C1 segment of cervical spinal cord (tissue), 14 donors: ENCODE results near the gene RMRP.
"Not testable (repeated sequence)": the region's sequence is repeated elsewhere in the genome, so short reads cannot be mapped to it uniquely, and the experiment has no call there.

Experiments
- DNase-seq, 14 donors: peaks; one replicate each; lab custom pipeline; 2025; lab: John Stamatoyannopoulos, UW

Gene RMRP

GRCh38 chr9:35645736-35646135 is 12.1 kb downstream of the RMRP start:
- DNase-seq: not testable (repeated sequence)

DNA sequence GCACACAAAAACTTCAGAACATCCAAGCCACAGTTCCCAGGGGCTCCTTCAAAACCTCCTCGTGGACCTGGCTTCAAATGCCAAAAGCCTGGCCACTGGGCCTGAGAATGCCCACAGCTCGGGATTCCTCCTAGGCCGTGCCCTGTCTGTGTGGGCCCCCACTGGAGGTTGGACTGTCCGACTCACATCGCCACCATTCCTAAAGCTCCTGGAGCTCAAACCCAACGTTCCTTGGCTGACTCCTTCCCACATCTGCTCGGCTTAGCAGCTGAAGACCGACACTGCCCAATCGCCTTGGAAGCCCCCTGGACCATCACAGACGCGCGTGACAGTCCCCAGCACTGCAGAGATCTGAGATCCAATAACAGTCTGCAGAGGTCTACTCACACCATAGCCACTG is 14.8 kb downstream of the RMRP start:
- no peak for DNase-seq

DNA sequence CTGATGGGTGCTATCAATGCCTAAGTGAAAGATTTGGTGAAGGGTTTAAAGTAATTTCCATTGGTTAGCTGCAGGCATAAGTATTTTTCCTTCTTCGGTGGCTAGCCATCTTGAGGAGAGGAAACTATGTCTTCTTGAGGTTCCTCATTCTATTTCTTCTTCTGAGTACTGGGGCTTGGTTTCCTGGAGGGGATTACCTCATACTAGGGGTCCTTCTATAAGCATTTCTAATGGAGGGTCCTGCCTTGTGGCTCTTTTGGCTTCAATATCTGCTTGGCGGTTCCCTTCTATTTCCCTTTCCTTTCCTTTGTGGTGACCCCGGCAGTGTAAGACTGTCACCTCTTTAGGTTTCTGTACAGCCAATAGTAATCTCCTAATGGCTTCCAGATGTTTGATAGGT is 16.3 kb downstream of the RMRP start:
- not testable (repeated sequence) for DNase-seq

DNA sequence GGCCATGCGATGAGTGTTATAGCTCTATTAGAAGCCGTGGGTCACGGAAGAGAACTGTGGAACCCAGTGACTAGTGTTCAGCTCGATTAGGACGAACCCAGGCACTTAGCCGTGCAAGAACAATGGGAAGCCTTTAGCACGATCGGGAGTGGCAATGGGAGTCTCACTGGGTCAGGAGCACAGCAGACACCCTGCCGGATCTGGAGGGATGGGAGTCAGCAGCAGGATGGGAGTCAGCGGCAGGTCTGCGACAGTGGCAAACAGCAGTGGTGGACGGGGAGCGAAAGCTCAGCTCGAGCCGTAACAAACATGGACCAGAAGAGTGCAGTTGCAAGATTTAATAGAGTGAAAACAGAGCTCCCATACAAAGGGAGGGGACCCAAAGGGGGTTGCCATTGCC is 17.4 kb downstream of the RMRP start:
- not testable (repeated sequence) for DNase-seq

DNA sequence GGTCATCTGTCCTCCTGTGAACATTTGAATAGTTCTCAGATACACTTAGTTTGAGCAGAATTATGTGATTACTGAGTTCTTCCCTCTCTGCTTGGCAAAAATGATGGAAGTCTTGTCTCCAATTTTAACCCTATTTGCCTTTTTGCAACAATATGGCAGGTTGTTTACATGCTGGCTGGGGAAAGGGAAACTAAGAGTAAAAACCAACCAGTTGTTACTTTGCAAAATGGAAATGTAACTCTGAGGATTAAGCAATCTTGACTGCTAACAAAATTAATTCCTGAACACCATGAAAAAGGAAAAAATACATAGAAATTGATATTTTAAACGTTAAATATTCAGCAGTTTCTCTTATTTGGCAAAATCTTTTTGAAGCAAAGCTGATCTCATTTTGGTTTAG is 18.2 kb downstream of the RMRP start:
- no peak for DNase-seq

DNA sequence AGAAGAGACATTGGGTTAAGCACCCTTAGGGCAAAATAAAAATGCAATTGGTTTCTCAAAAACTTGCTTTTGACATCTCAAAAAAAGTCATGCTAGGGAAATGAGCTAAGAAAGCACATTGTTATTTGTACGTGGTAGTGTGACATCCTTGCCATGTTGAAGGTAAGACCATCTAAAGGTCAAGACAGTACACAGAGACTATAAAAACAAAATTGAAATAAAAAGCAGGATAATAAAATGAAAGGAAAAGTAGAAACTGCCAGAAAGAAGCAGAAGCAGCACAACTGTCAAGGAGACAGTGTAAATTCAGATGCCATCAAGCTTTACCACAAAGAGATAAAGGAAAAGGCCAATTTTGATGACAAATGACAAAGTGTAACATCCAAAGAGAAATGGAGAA is 18.6 kb downstream of the RMRP start:
- not testable (repeated sequence) for DNase-seq

- not testable (repeated sequence) for DNase-seq
Measured at GRCh38 chr9:35638751-35639150, 19.1 kb downstream of the RMRP start.

GRCh38 chr9:35637427-35637955 is 20.3 kb downstream of the RMRP start:
- not testable (repeated sequence) for DNase-seq

GRCh38 chr9:35636877-35637246 is 21.0 kb downstream of the RMRP start:
- DNase-seq: not testable (repeated sequence)

DNA sequence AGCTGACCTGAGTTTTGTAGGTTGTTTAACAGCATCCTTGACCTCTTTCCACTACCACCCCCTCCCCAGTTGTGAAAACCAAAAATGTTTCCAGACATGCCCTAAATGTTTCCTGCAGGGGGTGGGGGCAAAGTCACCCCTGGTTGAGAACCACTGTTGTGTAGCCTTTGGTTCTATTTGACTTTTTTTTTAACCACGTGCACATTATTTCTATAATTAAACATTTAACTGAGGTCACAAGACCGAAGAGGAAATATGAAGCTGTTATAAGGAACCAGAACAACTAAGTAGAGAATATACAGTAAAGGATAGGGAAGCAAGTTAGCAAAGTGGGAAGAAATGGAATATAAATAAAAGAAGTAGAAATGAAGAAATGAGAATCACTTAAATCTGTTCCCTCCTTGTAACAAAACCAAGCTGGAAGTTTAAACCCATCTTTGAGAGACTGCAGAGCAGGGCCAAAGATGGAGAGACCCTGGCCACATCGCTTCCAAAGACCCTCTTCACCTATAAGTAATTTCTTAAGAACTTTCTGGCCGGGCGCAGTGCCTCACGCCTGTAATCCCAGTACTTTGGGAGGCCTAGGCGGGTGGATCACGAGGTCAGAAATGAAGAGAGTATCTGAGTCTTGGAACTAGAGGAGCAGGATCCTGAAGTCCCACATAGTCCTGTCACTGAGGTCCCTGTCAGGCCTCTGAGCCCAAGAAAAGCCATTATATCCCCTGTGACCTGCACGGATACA is 21.5 kb downstream of the RMRP start:
- DNase-seq: no peak

DNA sequence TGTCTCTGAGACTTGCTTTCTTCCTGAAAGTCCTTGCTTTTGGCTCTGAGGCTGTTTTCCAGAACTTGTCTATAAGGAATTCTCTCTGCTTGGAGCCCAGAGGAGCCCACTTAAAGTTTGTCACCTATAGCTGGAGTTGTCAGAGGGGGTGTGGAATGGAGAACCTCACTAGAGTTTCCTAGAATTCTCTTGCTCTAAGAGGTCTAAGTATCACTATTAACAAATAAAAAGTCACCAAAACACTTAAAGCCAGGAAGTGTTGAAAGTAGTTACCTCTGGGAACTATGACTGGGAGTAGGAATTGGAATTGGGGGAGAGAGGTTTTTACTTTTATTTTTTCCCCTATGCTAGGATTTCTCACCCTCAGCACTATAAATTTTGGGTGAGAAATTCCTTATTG is 22.1 kb downstream of the RMRP start:
- DNase-seq: no peak

GRCh38 chr9:35629597-35629996 is 28.2 kb downstream of the RMRP start:
- DNase-seq: no peak

- no peak for DNase-seq
Measured at GRCh38 chr9:35628389-35628991, 29.3 kb downstream of the RMRP start.

DNA sequence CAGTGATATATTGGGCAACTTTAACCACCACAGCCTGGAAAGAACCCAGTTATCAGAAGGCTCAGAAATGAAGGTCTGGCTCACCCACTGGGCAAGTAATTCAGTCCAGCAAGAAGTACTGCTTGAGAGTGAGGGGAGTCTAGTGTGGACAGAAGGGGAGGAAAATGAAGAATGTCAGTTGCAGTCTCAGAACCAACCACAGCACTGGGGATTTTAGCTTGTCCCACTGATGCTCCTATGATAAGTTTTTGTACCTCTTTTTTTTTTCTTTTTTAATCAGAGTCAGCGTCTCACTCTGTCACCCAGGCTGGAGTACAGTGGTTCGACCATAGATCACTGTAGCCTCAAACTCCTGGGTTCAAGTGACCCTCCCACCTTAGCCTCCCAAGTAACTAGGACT is 30.2 kb downstream of the RMRP start:
- no peak for DNase-seq

- DNase-seq: no peak
Measured at GRCh38 chr9:35619800-35620158, 38.0 kb downstream of the RMRP start.

- DNase-seq: no peak
Measured at GRCh38 chr9:35618854-35619799, 38.7 kb downstream of the RMRP start.

GRCh38 chr9:35618325-35618727 is 39.5 kb downstream of the RMRP start, which contains the start of gene CD72:
Gene CD72, minus strand, starts transcription at chr9:35618413. Its CDS starts 110 bp downstream, at chr9:35618303.
- DNase-seq: peak in 2 of 14 donors; percentile 10 to 68

DNA sequence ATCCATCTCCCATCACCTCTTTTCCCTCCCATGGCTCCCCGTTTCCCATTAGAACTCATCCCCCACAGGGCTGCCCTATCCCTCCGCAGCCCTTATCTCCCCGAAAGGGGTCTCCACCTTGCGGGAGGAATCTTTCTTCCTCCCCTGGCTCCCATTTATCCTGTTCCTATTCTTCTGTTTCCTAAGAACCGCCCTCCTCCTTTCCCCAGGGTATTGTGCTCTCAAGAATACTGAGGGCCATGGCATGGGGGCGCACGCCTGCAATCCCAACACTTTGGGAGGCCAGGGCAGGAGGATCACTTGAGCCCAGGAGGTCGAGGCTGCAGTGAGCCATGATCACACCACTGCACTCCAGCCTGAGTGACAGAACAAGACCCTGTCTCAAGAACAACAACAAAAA is 40.3 kb downstream of the RMRP start:
- DNase-seq: no peak

DNA sequence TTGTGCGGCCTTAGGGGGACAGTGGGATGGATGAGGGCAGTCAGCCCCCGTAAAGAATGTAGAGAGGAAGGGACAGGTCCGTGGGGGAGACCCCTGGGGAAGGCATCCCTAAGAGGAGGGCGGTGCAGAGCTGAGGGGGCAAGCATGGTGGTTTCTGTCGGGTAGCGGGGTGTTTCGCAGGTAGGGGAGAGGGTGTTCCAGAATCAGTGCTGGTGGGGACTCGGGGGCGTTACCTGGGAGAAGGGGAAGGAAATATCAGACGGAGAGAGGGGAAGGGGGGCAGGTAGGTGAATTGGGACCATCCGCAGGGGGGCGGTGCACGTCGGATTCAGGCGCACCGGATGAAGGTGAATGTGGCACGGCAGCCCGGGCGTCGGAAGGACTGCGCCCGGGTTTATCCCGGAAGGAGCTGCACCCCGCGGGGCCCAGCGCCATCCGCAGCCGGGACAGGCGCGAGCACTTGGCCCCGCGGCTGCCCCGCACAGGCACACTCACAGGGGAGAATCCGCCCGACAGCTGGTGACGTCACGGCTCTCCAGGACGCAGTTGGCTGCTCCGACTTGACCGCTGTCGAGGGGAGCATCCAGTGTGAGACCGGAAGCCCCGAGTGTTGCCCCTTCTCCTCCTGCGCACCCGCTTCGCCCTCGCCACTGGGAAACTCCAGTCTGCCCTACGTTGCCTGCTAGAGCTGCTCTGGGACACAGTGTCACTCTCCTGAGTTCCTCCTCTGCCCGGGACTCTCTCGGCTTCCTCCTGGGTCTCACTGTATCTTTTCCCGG is 40.9 kb downstream of the RMRP start:
- peak in 4 of 14 donors; percentile 3 to 22 (median 14) for DNase-seq

- no peak for DNase-seq
Measured at GRCh38 chr9:35615981-35616680, 41.7 kb downstream of the RMRP start.

- DNase-seq: no peak
Measured at GRCh38 chr9:35612843-35613242, 45.0 kb downstream of the RMRP start.
